Measurements from ENCODE around the gene ICAM2. TPM values are rescaled to one million over a fixed set of nuclear protein-coding genes. Genes with fewer than 3 reads are reported as not detected.
A peak's percentile ranks its signal among the peaks of the same experiment; 100 is the strongest.

ICAM2 gene
- total RNA-seq, 6 experiments from 2014 or later = 5.5 to 16.1 (median 8.6) TPM

DNA sequence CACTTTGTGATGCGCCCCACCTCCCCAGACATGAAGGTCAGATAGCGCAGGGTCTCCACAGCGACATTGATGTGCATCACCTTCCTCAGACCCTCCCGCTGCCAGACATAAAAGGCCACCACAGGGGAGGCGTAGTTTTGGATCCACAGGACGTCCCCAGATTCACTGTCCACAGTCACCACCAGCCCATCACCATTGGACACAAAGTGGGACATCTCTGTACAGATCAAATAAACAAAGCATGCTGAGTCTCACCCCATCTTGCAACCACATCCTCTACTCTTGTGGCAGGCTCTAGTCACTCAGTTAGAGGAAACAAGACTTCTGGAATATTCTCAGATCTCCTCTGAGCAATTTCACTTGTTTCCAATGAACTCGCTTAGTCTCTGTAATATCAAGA, 46.3 kb upstream of the ICAM2 start:
- WGBS (ENCODE audit: insufficient coverage, low coverage, low lambda C conversion rate, missing lambda C conversion rate) = 91% methylated on average over 7 of the region's 7 CpGs
- TF ChIP-seq POLR2A (IDR thresholded peaks at IDR 0.05) = no peak
- TF ChIP-seq, protein P1, sequence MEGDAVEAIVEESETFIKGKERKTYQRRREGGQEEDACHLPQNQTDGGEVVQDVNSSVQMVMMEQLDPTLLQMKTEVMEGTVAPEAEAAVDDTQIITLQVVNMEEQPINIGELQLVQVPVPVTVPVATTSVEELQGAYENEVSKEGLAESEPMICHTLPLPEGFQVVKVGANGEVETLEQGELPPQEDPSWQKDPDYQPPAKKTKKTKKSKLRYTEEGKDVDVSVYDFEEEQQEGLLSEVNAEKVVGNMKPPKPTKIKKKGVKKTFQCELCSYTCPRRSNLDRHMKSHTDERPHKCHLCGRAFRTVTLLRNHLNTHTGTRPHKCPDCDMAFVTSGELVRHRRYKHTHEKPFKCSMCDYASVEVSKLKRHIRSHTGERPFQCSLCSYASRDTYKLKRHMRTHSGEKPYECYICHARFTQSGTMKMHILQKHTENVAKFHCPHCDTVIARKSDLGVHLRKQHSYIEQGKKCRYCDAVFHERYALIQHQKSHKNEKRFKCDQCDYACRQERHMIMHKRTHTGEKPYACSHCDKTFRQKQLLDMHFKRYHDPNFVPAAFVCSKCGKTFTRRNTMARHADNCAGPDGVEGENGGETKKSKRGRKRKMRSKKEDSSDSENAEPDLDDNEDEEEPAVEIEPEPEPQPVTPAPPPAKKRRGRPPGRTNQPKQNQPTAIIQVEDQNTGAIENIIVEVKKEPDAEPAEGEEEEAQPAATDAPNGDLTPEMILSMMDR (IDR thresholded peaks at IDR 0.05) = no peak
- ATAC-seq (peak in 2 of 4 donors; percentile 6 to 15), DNase-seq (no peak)
- H3K9me3 ChIP-seq = no peaks in the 10 kb centered on the region
- intact Hi-C loops (cut with DNase I) = loop anchor here in 1 of 2 donors (10.0 kb wide), 1 partner anchor 58 kb away; no protein-coding TSS in a partner anchor
- H3K36me3 ChIP-seq = peaks cover 0 to 87% (median 45%) of the 10 kb centered on the region in 4 donors
- H3K4me3 ChIP-seq = no peak overlapping the region
- H3K27me3 ChIP-seq = no peaks in the 10 kb centered on the region
- no peak overlapping the region for H3K27ac ChIP-seq
- peaks cover 0 to 14% (median 0%) of the 10 kb centered on the region in 4 donors for H3K4me1 ChIP-seq

DNA sequence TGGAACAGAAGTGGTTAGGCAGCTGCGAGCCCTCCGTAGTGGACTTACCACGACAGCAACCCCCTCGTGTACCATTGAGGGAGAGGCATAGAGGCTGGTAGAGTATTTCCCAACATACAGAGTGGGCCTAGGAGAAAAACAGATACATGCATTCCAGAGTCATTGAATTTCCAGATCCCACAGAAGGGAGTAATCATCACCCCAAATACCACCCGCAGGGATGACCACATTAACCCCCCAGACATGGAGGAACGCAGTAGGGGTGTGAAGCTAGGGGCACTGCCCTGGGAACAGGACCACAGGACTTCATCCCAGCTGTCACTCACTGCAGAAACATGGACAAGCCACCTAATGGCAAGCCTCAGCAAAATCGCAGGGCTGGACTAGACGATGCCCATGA, 44.7 kb upstream of the ICAM2 start:
- Histone ChIP-seq H3K4me3 (no peak overlapping the region), H3K4me1 (peaks cover 0 to 14% (median 0%) of the 10 kb centered on the region in 4 donors), H3K36me3 (peaks cover 0 to 86% (median 40%) of the 10 kb centered on the region in 4 donors), H3K27me3 (no peaks in the 10 kb centered on the region), H3K9me3 (no peaks in the 10 kb centered on the region), H3K27ac (no peak overlapping the region)
- intact Hi-C loops (cut with DNase I) = loop anchor here in 1 of 2 donors (10.0 kb wide), 1 partner anchor 60 kb away; no protein-coding TSS in a partner anchor
- no peak for TF ChIP-seq POLR2A (IDR thresholded peaks at IDR 0.05)
- TF ChIP-seq, protein P1 (IDR thresholded peaks at IDR 0.05) = no peak
- DNase-seq (no peak), ATAC-seq (no peak)
- 68% methylated on average over 4 of the region's 8 CpGs for WGBS (ENCODE audit: insufficient coverage, low coverage, low lambda C conversion rate, missing lambda C conversion rate)

DNA sequence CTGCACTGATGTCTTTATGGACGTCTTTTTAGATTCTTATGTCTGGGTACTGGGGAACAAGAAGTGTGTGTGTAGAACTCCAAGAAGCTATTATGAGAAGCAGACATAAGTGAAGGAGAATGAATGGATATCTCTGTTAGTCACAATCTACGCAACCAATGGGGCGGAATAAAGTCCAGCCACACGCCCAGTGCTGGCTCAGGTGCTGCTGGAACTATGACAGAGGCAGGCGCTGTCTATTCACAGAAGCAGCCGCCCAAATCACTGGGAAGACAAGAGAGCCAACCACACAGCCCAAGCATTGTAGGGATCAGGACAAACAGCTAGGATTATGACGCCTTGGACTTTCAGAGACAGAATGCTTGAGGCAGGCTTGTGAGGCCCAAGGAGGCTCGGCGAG, 43.9 kb upstream of the ICAM2 start:
- peaks cover 0 to 14% (median 0%) of the 10 kb centered on the region in 4 donors for H3K4me1 ChIP-seq
- no peak overlapping the region for H3K4me3 ChIP-seq
- peak; percentile 53 to 79 (median 74) for DNase-seq
- intact Hi-C loops (cut with DNase I) = loop anchor here in 1 of 2 donors (10.0 kb wide), 1 partner anchor 60 kb away; no protein-coding TSS in a partner anchor
- H3K9me3 ChIP-seq = no peaks in the 10 kb centered on the region
- peak; percentile 74 to 84 (median 77) for ATAC-seq
- peaks cover 0 to 84% (median 35%) of the 10 kb centered on the region in 4 donors for H3K36me3 ChIP-seq
- TF ChIP-seq, protein P1 (IDR thresholded peaks at IDR 0.05) = no peak
- no peak for TF ChIP-seq POLR2A (IDR thresholded peaks at IDR 0.05)
- WGBS (ENCODE audit: insufficient coverage, low coverage, low lambda C conversion rate, missing lambda C conversion rate) = 61% methylated on average over 6 of the region's 9 CpGs
- peak overlapping the region in 2 of 3 donors; percentile 10 to 29 for H3K27ac ChIP-seq
- H3K27me3 ChIP-seq = no peaks in the 10 kb centered on the region

DNA sequence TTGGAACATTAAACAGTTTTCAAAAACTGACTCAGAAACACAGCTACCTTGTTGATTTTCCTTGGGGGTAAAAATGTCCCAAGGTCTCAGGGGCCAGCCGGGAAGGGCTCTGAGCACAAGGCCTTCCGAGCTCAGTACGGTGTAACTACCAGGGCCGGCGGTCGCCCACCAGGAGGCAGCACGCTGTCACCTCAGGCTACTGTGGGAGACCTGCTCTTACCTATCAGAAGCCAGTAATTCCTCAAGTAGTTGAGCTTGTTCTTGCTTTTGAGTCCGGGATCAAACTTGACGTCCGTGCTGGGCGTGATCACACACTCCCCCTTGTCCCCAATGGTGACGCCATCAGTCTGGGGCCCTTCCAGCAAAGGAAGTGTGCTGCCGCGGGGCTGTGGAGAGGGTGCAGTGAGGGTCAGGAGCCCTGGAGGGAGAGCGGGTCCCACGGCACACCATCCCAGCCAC, 43.4 kb upstream of the ICAM2 start:
- ATAC-seq (peak; percentile 43 to 73 (median 60)), DNase-seq (peak in 2 of 3 donors; percentile 62 to 71)
- Histone ChIP-seq H3K4me1 (peaks cover 0 to 14% (median under 1%) of the 10 kb centered on the region in 4 donors), H3K4me3 (no peak overlapping the region), H3K9me3 (no peaks in the 10 kb centered on the region), H3K27ac (peak overlapping the region in 1 of 3 donors; percentile 29), H3K36me3 (peaks cover 0 to 83% (median 33%) of the 10 kb centered on the region in 4 donors), H3K27me3 (no peaks in the 10 kb centered on the region)
- intact Hi-C loops (cut with DNase I) = loop anchor here in 1 of 2 donors (10.0 kb wide), 1 partner anchor 61 kb away; no protein-coding TSS in a partner anchor
- 65% methylated on average over 4 of the region's 16 CpGs for WGBS (ENCODE audit: insufficient coverage, low coverage, low lambda C conversion rate, missing lambda C conversion rate)
- TF ChIP-seq POLR2A (IDR thresholded peaks at IDR 0.05) = no peak
- TF ChIP-seq, protein P1 (IDR thresholded peaks at IDR 0.05) = peak; percentile 25 to 53 (median 47)
